Esophagus (tissue), 2 donors: ENCODE measurements around the gene MDM4. TPM values are rescaled to one million over a fixed set of nuclear protein-coding genes. Genes with fewer than 3 reads are reported as not detected.

Source experiments
- polyA plus RNA-seq, 2 donors: library from polyadenylated mRNA; stranded (reverse); fragments of 200-250 nt; gene quantifications; one replicate each; pipeline ENCODE4 v1.2.3, GENCODE V29; 2013
- donor health status: healthy with polysubstance abuse.
- donor health status: Bipolar disorder and iron deficiency.

The MDM4 gene
- polyA plus RNA-seq, 2 donors: 4.0 to 14.0 TPM

Other genes starting within 250 kb of the MDM4 start
- 10 to 100 TPM; 11.0 to 36.3 TPM for gene PLEKHA6, start 156.5 kb upstream of the MDM4 start, polyA plus RNA-seq
- 10 to 100 TPM; 14.1 to 15.7 TPM for gene PPP1R15B, start 104.6 kb upstream of the MDM4 start, polyA plus RNA-seq
- gene PIK3C2B, start 21.6 kb upstream of the MDM4 start, polyA plus RNA-seq: 10 to 100 TPM in 1 of 2 donors, 1 to 10 TPM in 1; 7.8 to 14.2 TPM
- under 1 TPM; 0.65 to 0.88 TPM for gene LRRN2, start 169.3 kb downstream of the MDM4 start, polyA plus RNA-seq